GM21723 (cell line): ENCODE measurements around the gene PCDHA1.

ENCODE experiments used
- ATAC-seq: cut with Tn5 transposase; IDR thresholded peaks from one replicate; pipeline ENCODE4 v1.9.1; 2021; ENCODE audit warnings: mild to moderate bottlenecking, moderate library complexity; ENCODE audit not compliant: unreplicated experiment

PCDHA1 gene

DNA sequence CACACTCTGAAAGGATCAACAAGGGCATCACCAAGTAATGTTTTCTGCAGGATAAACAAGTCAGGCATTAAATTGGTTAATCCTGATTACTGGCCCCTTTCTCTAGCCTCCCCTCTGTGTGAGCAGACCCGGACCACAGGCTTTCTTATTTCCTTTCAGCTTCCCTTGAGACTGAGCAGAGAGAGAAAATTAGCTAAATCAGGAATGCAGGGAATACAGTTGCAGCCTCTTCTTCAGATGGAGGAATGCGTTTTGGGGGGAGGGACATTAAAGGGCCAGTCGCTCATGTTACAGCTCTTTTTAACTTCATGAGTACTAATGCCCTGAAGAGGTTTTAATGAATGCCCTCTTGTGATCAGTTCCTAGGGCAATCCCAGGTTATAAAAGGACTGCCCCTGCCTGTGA lies 200.2 kb downstream of the PCDHA1 start:
- ATAC-seq, result no peak

DNA sequence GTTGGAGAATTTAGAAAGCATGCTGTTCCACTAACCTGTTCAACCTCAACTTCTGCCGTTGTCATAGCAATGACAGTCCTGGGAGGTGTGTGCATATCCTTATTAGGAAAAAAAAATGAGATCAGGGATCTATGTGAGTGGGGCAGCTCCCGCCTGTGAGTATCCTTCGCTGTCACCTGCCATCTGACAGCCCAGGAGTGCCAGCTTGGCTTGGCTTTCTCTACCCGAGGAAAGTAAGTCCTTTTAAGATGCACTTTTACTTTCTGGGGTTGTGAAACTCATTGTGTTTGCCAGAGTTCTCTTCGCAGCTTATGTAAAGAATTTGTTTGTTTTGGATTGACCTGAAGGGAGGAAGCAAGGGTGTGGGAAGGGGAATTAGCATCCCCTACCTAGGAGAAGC lies 202.2 kb downstream of the PCDHA1 start:
- no peak for ATAC-seq

DNA sequence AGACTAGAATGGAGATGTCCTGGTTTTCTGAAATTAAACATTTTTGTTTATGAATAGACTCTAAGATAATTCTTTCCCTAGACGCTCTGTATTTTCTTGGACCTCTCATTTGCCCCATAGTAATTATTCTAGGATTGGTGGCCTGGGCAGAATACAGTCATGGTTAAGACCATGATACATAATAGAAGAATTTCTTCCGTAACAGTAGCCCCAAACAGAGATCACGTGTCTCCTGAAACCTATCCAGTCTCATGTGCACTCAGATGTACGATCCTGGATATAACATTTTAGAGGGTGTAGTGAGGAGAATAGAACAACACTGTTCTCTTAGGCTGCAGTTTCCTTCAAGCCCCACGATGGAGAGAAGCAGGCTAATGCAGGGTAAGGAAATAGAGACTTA lies 202.7 kb downstream of the PCDHA1 start:
- no peak for ATAC-seq

DNA sequence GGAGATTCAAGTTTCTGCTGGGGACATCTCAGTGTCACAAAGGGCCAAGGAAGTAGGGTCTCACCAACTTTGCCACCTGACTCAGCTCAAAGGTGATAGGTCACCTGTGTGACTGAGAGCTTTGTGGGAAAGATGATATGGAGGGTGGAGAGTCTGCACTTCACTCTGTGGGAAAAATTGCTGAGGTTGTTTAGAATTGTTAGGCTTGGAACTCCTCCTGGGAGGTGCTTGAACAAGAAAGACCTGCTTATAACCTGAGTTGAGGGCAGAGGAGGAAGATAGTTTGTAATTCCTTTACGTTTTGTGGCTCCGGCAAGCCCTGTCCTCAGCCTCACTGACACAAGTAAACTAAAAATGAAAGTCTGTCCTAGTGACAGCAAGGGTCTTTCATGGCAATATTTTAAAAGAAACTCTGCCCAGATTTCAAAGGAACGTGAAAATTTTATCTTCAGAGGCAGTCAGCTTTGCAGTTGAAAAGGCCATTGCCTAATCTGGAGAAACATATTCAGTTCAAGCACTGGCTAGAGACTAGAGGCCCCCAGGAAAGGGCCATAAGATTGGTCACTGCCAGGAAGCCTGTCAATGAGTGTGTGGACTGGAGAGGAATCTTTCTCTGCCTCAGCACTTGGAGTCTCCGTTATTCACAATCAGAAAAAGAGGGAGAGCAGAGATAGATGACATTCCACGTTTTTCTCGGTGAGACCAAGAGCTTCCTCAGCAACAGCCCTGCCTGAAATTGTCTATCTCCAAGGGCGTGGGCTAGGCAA lies 203.5 kb downstream of the PCDHA1 start:
- ATAC-seq, result no peak

DNA sequence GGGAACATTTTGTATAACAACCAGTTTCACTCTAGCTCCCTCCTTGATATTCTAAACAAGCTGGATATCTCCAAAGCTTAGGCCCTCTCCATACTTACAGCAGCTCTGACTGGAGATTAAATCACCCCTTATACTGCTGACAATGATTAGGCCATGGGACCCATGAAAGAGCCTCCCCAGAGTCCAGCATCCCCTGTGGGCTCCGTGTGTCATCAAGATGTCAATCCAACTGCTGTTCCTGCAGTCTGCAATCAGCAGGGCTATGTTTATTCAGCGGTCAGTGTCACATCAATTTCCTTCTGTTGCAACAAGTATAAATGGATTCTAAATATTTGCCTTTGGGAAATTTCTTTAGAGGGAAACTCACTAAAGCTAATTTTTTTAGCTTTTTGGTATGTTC lies 206.9 kb downstream of the PCDHA1 start:
- no peak for ATAC-seq

DNA sequence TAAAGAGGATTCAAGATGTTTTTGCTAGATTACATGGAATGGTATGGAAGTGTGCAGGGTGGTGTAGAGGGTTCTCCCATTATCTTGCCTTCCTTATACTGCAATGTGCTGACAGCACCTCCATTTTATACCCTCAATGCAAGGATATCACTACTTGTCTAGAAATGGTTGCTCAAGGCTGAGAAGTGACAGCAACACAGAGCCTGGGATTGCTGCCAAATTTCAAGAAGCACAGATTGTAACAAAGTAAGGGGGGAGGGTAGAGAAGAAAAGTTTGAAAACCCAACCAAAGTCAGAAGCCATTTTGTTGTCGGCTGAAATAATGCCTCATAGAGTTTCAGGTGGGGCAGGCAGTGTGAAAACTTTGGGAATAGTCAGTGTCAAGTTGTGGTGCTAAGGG lies 210.1 kb downstream of the PCDHA1 start:
- no peak for ATAC-seq

DNA sequence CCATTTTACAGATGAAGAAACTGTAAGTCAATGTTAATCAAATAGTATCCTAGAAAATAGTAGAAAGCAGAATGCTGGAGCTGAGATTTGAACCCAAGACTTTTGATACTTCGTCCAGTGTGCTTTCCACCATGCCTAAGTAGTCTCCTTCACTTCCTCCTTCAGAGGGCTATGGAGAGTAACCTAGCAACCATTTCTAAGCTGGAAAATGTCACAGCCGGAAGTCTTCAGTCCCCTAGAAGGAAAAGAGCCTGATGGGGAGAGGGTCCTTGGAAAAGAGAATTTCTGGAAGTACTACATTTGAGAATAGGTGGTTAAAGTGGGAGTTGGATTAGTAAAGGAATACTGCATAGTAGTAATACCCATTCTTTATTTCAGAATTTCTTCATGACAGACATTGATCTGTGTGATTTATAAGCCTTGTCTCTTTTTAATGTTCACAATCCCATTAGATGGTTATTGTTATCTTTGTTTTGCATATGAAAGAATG lies 213.0 kb downstream of the PCDHA1 start:
- no peak for ATAC-seq

DNA sequence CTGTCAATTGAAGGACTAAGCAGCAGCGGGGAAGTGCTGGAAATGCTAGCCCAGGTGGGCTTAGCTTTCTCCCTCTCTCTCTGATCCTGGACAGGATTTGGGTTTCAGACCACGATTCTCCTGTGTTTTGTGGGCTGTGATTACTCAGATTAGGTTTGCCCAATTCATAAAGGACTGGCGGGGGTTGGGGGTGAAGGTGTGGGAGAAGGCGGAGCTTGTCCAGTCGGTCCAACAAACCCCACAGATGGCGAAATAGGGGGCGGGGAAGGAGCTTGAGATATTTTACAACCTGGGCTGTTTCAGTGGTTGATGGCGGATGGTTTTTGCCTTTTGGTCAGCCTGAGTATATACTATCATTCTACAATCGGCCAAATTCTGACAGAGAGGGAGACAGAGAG lies 215.5 kb downstream of the PCDHA1 start:
- no peak for ATAC-seq

DNA sequence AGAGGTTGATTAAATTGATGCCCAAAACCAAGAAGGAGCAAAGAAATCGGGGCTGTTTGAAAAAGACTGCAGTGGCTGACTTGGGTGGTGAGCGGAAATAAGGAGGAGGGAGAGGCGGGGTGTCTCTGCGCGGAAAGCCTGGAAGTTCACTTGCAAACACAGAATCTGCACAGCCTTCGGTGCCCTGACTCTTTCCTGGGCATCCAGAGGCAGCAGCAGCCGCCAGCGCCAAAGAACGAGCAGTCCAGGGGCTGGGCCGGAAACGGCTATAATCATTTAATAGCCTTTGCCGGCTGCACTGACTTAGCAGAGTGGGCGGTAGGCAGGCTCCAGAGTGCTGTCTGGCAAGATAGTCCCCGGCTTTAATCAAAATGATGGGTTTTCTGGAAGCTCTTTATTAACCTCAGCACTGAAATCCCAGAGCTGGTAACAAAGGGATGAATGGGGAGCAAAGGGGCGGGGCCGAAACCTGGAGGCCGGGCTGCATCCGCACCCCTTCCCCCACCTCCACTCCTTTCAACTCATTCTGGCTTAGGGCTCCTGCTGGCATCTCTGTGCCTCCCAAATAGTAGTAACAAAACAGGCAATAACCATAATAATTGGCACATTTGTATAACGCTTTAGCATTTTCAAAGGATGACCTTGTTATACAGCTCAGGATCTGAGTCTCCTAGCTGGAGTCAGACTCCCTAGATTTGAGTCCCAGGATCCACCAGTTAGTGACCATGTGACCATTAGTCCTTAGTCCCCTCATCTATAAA lies 216.1 kb downstream of the PCDHA1 start:
- no peak for ATAC-seq

DNA sequence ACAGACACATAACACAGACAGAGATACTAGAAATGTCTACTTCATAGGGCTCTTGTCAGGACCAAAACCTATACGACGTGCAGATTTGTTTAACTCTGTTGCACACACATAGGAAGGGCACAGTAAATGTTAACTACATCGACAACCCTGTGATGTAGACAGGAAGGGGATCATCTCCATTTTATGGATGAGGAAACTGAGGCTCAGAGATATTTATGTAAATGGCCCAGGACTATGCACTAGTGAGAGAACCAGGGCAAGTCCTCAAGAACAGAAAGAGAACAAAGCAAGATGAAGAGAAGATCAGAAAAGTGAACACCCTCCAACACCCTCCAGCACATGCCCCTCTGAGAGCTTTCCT lies 216.6 kb downstream of the PCDHA1 start:
- no peak for ATAC-seq

DNA sequence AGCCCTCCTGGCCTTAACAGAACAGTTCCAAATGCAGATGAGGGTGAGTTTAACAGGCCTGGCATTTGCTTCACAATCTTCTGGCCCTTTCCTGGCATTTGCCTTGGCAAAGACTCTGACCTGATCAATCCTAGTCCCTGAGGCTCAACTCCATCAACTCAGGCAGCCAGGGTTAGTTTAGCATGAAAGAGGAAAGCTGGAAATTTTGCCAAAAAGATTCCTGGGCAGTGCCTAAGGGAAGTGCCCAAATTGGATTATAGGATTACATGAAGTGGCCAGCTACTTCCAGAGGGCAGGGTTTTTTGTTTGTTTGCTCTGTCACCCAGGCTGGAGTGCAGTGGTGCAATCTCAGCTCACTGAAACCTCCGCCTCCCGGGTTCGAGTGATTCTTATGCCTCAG lies 217.1 kb downstream of the PCDHA1 start:
- no peak for ATAC-seq

DNA sequence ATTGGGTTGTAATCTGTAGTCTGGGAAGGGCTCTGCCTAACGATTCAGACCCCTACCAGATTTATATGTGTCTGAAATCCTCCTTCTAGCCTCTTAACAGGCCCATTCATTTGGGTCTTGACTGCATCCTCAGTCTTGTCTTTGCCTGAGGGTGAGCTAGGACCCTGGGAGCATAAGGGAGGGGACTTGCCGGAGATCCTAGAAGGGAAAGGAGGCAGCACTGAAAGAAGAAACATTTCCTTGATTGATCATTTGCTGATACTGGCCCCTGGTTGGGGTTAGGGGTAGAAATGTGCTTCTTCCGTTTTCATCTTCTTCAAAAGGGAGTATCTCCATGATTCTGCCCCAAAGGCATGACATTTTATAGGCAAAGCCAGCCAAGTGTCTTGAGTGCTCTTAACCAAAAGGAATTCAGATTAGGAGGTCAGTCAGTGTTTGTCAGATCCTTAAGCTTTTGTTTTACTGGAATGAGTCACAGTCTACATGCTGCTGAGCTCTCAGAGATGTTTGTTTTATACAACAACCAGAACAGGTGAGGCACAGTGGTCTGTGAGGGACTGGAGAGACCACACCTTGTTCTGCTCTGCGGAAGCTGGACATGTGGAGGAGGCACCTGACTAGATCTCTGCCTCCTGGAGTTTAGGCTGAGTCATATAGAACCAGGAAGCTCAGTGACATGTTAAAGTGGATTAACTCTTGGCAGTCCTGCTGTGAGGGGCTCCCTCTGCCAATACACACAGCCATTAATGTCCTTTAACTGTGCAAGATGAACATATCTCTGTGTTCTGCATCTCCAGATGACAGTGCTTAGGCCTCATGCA lies 218.1 kb downstream of the PCDHA1 start:
- ATAC-seq, result no peak

DNA sequence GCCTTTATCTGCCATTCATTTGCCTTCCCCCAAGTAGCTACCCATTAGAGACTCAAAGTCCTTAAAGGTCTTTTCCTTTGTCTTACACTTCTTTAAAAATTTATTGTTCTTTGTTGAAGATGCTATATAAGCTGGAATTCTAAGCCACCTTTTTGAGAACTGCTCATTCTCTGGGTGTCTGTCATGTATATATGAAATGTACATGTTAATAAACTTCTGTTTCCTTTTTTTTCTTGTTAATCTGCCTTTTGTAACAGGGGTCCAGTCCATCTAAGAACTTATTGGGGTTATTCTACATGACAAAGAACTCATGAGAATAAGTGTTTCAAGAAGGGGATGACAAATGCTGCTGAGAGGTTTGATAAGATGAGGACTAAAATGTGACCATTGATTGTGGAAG lies 221.9 kb downstream of the PCDHA1 start:
- no peak for ATAC-seq

DNA sequence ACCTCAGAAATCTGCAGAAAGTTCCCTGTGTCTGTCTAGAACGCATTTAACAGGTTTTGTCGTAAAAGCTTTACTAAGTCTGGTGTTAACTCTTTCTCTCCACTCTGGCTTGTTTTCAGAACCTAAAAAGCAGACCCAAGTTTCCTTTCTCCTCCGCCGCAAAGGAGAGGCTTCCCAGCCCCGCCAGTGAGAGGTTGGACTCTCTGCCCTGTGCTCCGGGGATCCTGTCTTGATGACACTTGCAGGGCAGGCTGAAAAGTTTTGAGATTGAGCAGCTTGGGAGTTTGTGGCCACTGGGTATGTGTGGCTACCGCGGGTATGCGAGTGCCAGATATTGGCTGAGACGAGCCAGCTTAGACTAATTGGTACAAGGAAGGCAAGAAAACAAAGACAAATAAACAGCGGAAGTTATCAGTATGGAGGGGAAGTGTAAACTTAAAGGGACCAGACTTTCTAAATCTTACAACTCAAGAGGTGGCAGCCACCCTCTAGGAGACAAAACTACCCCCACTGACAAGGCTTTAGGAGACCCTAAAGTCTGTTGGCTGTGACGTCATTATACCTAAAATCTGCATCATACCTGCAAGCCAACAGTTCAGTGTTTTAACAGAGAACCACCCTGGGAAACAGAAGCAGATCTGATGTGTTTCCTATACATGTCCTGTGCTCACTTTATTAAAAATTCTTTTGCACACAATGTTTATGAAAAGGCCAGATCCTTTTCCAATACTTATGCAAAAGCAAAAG lies 224.3 kb downstream of the PCDHA1 start:
- no peak for ATAC-seq

DNA sequence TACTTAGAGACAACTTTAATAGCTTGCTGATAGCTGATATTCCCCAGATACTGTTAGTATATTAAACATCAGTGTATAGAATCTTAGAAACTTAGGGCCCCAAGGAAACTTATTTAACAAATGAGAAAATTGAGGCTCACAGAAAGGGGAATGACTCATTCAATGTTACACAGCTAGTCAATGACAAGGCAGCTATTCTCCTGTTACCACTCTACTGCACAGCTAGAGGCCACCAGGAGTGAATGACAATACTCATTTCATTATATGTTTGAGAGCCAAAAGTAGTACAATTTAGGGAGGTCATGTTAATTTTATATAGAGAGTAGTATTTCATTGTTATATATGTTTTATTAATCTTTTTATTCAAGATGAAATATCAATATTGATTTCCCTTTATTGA lies 232.0 kb downstream of the PCDHA1 start:
- ATAC-seq, result no peak

DNA sequence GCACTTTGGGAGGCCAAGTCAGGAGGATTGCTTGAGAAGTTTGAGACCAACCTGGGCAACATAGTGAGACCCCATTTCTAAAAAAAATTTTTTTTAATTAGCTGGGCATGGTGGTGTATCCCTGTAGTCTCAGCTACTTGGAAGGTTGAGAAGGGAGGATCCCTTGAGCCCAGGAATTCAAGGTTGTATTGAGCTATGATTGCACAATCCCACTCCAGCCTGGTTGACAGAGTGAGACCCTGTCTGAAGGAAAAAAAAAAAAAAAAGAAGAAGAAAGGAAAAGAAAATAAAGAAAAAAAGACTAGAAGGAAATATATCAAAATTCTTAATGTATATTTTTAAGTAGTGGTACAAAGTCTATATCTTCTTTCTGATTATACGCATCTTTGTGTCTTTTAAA lies 236.4 kb downstream of the PCDHA1 start:
- ATAC-seq, result no peak

DNA sequence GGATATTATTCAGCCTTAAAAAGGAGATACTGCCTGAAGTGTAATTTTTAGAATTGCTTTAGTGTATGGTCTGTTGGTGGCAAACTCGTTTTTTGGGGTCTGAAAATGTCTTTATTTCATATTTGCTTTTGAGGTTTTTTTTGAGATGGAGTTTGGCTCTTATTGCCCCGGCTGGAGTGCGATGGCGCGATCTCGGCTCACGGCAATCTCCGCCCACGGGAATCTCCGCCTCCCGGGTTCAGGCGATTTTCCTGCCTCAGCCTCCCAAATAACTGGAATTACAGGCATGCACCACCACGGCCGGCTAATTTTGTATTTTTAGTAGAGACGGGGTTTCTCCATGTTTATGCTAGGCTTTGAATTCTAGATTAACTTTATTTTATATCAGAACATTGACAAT lies 245.1 kb downstream of the PCDHA1 start:
- ATAC-seq, result no peak

DNA sequence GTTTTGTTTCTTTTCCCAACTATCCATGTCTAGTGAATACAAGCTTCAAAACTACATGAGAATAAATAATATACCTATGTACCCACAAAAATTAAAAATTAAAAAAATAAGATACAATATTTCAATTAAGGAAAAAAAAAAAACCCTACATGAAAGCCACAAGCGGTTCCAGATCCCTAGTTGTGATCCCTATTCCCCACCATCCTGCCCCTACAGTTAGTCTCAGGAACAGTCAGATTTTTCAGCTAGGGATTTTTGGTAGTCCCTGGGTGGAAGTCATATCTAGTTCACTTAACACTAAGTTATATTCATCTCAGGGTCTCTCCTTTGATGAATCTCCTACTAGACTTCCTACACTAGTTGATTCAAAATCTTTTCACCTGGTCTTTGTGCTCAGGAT lies 246.7 kb downstream of the PCDHA1 start:
- no peak for ATAC-seq

DNA sequence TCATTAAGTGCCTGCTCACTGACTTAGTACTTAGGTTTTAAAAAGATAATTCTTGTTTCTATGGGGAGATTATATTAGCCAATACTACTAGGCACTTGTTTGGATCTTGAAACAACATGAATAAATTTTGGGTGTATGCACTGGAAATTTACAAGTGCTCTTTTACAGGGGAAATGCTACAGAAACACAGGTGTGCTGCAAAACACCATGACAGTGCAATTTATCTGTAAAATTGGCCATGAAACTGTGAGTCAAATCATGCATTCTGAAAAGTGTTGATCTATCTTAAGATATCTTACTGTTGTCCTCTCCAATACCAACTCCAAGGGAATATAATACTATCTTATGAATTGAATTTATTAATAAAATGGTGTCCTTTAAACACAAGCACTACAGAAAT lies 253.1 kb downstream of the PCDHA1 start:
- no peak for ATAC-seq

DNA sequence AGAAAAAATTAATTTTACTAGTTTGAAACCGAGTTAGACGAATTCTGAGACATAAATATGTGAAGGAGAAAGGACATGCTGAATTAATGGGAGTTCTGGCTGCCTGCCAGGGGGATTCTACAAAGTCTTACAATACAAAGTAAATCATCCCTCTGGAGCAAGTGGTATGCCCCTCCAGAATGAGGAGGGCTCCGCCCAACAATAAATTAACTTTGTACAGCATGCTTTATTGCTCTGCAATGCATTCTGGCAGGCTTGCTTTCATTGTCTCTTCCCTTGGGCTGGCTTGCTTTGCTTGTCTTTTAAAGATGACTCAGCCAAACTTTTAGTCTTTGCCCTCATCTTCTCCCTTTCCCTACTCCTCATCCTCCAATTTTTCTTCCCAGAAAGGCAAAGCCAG lies 253.6 kb downstream of the PCDHA1 start:
- ATAC-seq, result no peak
